Heart left ventricle (tissue), 16 donors: Measurements from ENCODE around the gene CENPQ. TPM values are rescaled to one million over a fixed set of nuclear protein-coding genes. Genes with fewer than 3 reads are reported as not detected.

Source experiments
- ATAC-seq, 4 donors: fragments of 200-7000 bp; cut with Tn5 transposase; one replicate each; pipeline ENCODE4 v1.9.1; 2020 to 2022; ENCODE audit warnings: moderate library complexity in 4 of 4, mild to moderate bottlenecking in 3 of 4, moderate number of reproducible peaks in 1 of 4
- DNase-seq, 5 donors: peaks; one replicate each; pipeline ENCODE4 v3.0.0-alpha.2; 2020
- H3K27ac ChIP-seq, 12 donors: fragments of 200-600 bp; sonication (generic) in 4 of 12; one replicate each; pipeline versions ENCODE4 v1.5.0 to v1.8.0; 2016 to 2022; ENCODE audit warnings: mild to moderate bottlenecking in 2 of 12
- H3K27me3 ChIP-seq, 9 donors: fragments of 200-600 bp; sonication (generic) in 2 of 9; one replicate each; pipeline versions ENCODE4 v1.5.1 to v1.8.0; 2016 to 2022; ENCODE audit warnings: mild to moderate bottlenecking in 3 of 9
- H3K36me3 ChIP-seq, 9 donors: fragments of 200-600 bp; sonication (generic) in 2 of 9; one replicate each; pipeline versions ENCODE4 v1.5.0 to v1.8.0; 2018 to 2022; ENCODE audit warnings: mild to moderate bottlenecking in 2 of 9
- H3K4me1 ChIP-seq, 12 donors: fragments of 200-600 bp; sonication (generic) in 4 of 12; one replicate each; pipeline versions ENCODE4 v1.5.0 to v1.8.0; 2016 to 2022; ENCODE audit warnings: mild to moderate bottlenecking in 3 of 12
- H3K4me3 ChIP-seq, 12 donors: fragments of 200-600 bp; sonication (generic) in 4 of 12; one replicate each; pipeline versions ENCODE4 v1.5.0 to v1.8.0; 2017 to 2022; ENCODE audit warnings: mild to moderate bottlenecking in 9 of 12, moderate library complexity in 4 of 12
- H3K9me3 ChIP-seq, 12 donors: fragments of 200-600 bp; sonication (generic) in 4 of 12; one replicate each; pipeline versions ENCODE4 v1.5.0 to v1.8.0; 2016 to 2022; ENCODE audit warnings: mild to moderate bottlenecking in 1 of 12
- CTCF ChIP-seq, 12 donors: fragments of 200-600 bp; sonication (generic) in 4 of 12; IDR thresholded peaks; one replicate each; pipeline versions ENCODE4 v1.5.0 to v1.8.0; 2018 to 2022; ENCODE audit warnings: antibody characterized with exemption in 12 of 12, mild to moderate bottlenecking in 5 of 12
- POLR2A ChIP-seq, 2 donors: fragments of 450-650 bp; IDR thresholded peaks; one replicate each; pipeline ENCODE4 v1.6.1; 2017; ENCODE audit warnings: antibody characterized with exemption in 2 of 2, mild to moderate bottlenecking in 2 of 2, moderate library complexity in 2 of 2
- WGBS, 4 donors: extraction: QIAGEN DNeasy Blood & Tissue Kit in 2 of 4; methylation state at CpG; one replicate each; pipeline versions ENCODE4 v1.1.5 to v1.1.7; 2013 to 2018; 5-methylcytosine and 5-hydroxymethylcytosine counted together
- intact Hi-C, 10 donors: fragments of 100-400 bp; cut with DNase I; formaldehyde crosslinking; loops; one replicate each; pipeline versions ENCODE4 v1.11.1 to v1.14.2; 2022
- polyA plus RNA-seq, 2 donors: library from polyadenylated mRNA; stranded (reverse); fragments of 200-250 nt; gene quantifications; one replicate each; pipeline ENCODE4 v1.2.3, GENCODE V29; 2013
- total RNA-seq, 9 donors: library from RNA; depleted of rRNA in 2 of 9; stranded (reverse); fragments of >200 nt in 2 of 9; fragmentation: NEBNext Ultra II Directional in 3 of 9; extraction: Animal tissue kit (Norgen Biotek cat#: 25700) in 3 of 9; gene quantifications; one replicate each; pipeline versions ENCODE4 v1.1.0 to v1.2.4, GENCODE V29; 2016 to 2023
- donor health status: ischemic (EF 13 %, LVEDD 7.1; RV severe dilation, severe dysfunction).
- donor health status: healthy with polysubstance abuse.
- donor health status: DM: no; HTN: yes; CAD: no.
- donor health status: DM: no; HTN: no; CAD: no.
- donor health status: ischemic (EF 25% LVEDD 6.9; RV normal size, moderate dysfunction).
- donor health status: ischemic (EF 25% LVEDD 5.7; RV mildly dilated, moderate dysfunction).
- donor health status: healthy.
- donor health status: DM: yes; HTN: yes; CAD: no.
- donor health status: ischemic (EF 35%, LVEDD 5.7; RV mildly dilated, moderate dysfunction).
- donor health status: nonischemic (EF 11% LVEDD 7.7; RV severe dilation, severe dysfunction).
- donor health status: DM: yes; HTN: yes; CAD: no.
- donor health status: PGD.
- donor health status: ischemic (EF 29% LVEDD 5.4; RV normal size, mild dysfunction).
- donor health status: nonischemic (EF 23%, LVEDD 6.1; RV moderate dilation, normal function).

Gene CENPQ
- total and polyA plus RNA-seq, 11 donors: 3.0 to 10.1 (median 4.9) TPM

- H3K9me3 ChIP-seq: no peaks in the 10 kb centered on the region
- DNase-seq: no peak
- 5 to 13% (median 10%) methylated on average over 3 of the region's 3 CpGs for WGBS, 4 donors
- TF ChIP-seq POLR2A (IDR thresholded peaks at IDR 0.05) (no peak), CTCF (IDR thresholded peaks at IDR 0.05) (peak; percentile 56 to 90 (median 76))
- H3K4me1 ChIP-seq: no peaks in the 10 kb centered on the region
- H3K27me3 ChIP-seq: peaks cover 0 to 3% (median 0%) of the 10 kb centered on the region in 9 donors
- no peak overlapping the region for H3K27ac ChIP-seq
- peak overlapping the region in 5 of 12 donors; percentile 13 to 29 (median 26) for H3K4me3 ChIP-seq
- intact Hi-C loops: loop anchor here in 9 of 10 donors (2.0 to 10.0 kb wide), 8 partner anchors 73 to 323 kb away; no protein-coding TSS in a partner anchor
- H3K36me3 ChIP-seq: no peaks in the 10 kb centered on the region
- peak in 2 of 4 donors; percentile 62 to 67 for ATAC-seq
Observed at GRCh38 chr6:49531774-49532569, 68.8 kb downstream of the CENPQ start.

DNA sequence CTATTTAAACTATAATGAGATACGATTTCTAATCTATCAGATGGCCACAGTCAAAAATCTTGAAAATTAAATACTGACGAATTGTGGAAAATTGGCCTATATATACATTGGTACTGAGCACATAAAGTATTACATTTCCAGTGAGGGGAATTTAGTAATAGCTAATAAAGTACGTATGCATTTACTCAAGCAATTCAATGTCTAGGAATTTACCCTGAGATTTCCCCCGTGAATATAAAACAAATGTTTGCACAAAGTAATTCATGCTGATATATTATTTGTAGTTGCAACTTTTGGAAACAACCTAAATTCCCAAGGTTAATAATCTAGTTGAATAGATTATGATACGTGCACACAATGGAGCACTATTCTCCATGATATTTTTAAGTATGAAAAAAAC is 72.6 kb downstream of the CENPQ start:
- Histone ChIP-seq H3K36me3 (no peaks in the 10 kb centered on the region), H3K9me3 (no peaks in the 10 kb centered on the region), H3K4me3 (no peak overlapping the region), H3K4me1 (no peaks in the 10 kb centered on the region), H3K27ac (no peak overlapping the region), H3K27me3 (peaks cover 0 to 3% (median 0%) of the 10 kb centered on the region in 9 donors)
- WGBS, 4 donors: 88 to 91% (median 89%) methylated on average over 5 of the region's 5 CpGs
- intact Hi-C loops: loop anchor here in 3 of 10 donors (5.0 to 10.0 kb wide), 3 partner anchors 69 to 319 kb away; no protein-coding TSS in a partner anchor
- no peak for DNase-seq
- TF ChIP-seq POLR2A (IDR thresholded peaks at IDR 0.05): no peak
- TF ChIP-seq CTCF (IDR thresholded peaks at IDR 0.05): no peak
- no peak for ATAC-seq

- H3K36me3 ChIP-seq: no peaks in the 10 kb centered on the region
- DNase-seq: no peak
- intact Hi-C loops: loop anchor here in 3 of 10 donors (5.0 to 10.0 kb wide), 3 partner anchors 66 to 316 kb away; no protein-coding TSS in a partner anchor
- H3K27me3 ChIP-seq: no peaks in the 10 kb centered on the region
- no peak overlapping the region for H3K4me3 ChIP-seq
- H3K9me3 ChIP-seq: no peaks in the 10 kb centered on the region
- no peak for ATAC-seq
- no peaks in the 10 kb centered on the region for H3K4me1 ChIP-seq
- TF ChIP-seq POLR2A (IDR thresholded peaks at IDR 0.05) (no peak), CTCF (IDR thresholded peaks at IDR 0.05) (no peak)
- no peak overlapping the region for H3K27ac ChIP-seq
- WGBS, 4 donors: 96 to 99% (median 97%) methylated on average over 3 of the region's 3 CpGs
Observed at GRCh38 chr6:49539102-49539501, 75.9 kb downstream of the CENPQ start.

GRCh38 chr6:49540614-49541013 is 77.4 kb downstream of the CENPQ start:
- DNase-seq: no peak
- Histone ChIP-seq H3K4me3 (no peak overlapping the region), H3K27me3 (no peaks in the 10 kb centered on the region), H3K36me3 (no peaks in the 10 kb centered on the region), H3K9me3 (no peaks in the 10 kb centered on the region), H3K27ac (no peak overlapping the region), H3K4me1 (no peaks in the 10 kb centered on the region)
- ATAC-seq: no peak
- TF ChIP-seq CTCF (IDR thresholded peaks at IDR 0.05) (no peak), POLR2A (IDR thresholded peaks at IDR 0.05) (no peak)
- intact Hi-C loops: no loop called here
